CD14-positive monocyte (primary cell): ENCODE measurements around the gene JPH2. TPM values are rescaled to one million over a fixed set of nuclear protein-coding genes. Genes with fewer than 3 reads are reported as not detected.

Experiments
- DNase-seq, 3 donors: peaks; one replicate each; pipeline ENCODE4 v3.0.0-alpha.2; 2011 to 2022
- H2AFZ ChIP-seq: 2 replicates; pipeline ENCODE4 v1.6.0; 2012; ENCODE audit warnings: mild to moderate bottlenecking, low read depth, low read length, inconsistent platforms; ENCODE audit not compliant: insufficient read depth, poor library complexity, severe bottlenecking
- H3K27ac ChIP-seq, 2 donors: 1 replicate in 1 of 2; 2 replicates in 1 of 2; pipeline ENCODE4 v1.5.1; 2012 to 2013; ENCODE audit warnings: low read length in 2 of 2, control low read depth in 1 of 2, inconsistent platforms in 1 of 2, low read depth in 1 of 2, mild to moderate bottlenecking in 1 of 2
- H3K27me3 ChIP-seq, 2 donors: one replicate each; pipeline versions ENCODE4 v1.6.0 to v1.6.1; 2011 to 2013; ENCODE audit warnings: low read length in 2 of 2; ENCODE audit not compliant: control insufficient read depth in 2 of 2, insufficient read depth in 2 of 2
- H3K36me3 ChIP-seq, 2 donors: replicated peaks in 1 of 2; 1 replicate in 1 of 2; 2 replicates in 1 of 2; pipeline versions ENCODE4 v1.5.1 to v1.6.1; 2012 to 2013; ENCODE audit warnings: low read length in 2 of 2, control low read depth in 1 of 2, inconsistent platforms in 1 of 2, mild to moderate bottlenecking in 1 of 2; ENCODE audit not compliant: insufficient read depth in 2 of 2, control insufficient read depth in 1 of 2
- H3K4me1 ChIP-seq, 2 donors: 1 replicate in 1 of 2; 2 replicates in 1 of 2; pipeline versions ENCODE4 v1.5.1 to v1.6.1; 2012 to 2013; ENCODE audit warnings: low read length in 2 of 2, control low read depth in 1 of 2, inconsistent platforms in 1 of 2, mild to moderate bottlenecking in 1 of 2, moderate library complexity in 1 of 2; ENCODE audit not compliant: insufficient read depth in 2 of 2, control insufficient read depth in 1 of 2
- H3K4me2 ChIP-seq: replicated peaks from 2 replicates; pipeline ENCODE3; 2012; ENCODE audit warnings: low read length, moderate library complexity, mild to moderate bottlenecking; ENCODE audit not compliant: poor library complexity, severe bottlenecking; ENCODE audit errors: extremely low read depth
- H3K4me3 ChIP-seq, 3 experiments: fragments of 200-600 bp in 1 of 3; sonication (generic) in 1 of 3; replicated peaks in 1 of 3; 1 replicate in 2 of 3; 2 replicates in 1 of 3; pipeline ENCODE4 v1.5.1; 2011 to 2013; ENCODE audit warnings: low read length in 3 of 3, mild to moderate bottlenecking in 3 of 3, control low read depth in 2 of 3, low read depth in 2 of 3, inconsistent platforms in 1 of 3, moderate library complexity in 1 of 3
- H3K79me2 ChIP-seq: 2 replicates; pipeline ENCODE4 v1.6.0; 2012; ENCODE audit warnings: mild to moderate bottlenecking, control low read depth, inconsistent platforms, low read length, moderate library complexity; ENCODE audit not compliant: insufficient read depth
- H3K9ac ChIP-seq: 2 replicates; pipeline ENCODE4 v1.6.0; 2017; ENCODE audit warnings: low read length, mild to moderate bottlenecking; ENCODE audit not compliant: insufficient read depth, poor library complexity, severe bottlenecking
- H3K9me3 ChIP-seq, 2 donors: replicated peaks in 1 of 2; 1 replicate in 1 of 2; 2 replicates in 1 of 2; pipeline versions ENCODE4 v1.5.1 to v1.6.1; 2012 to 2013; ENCODE audit warnings: low read length in 2 of 2, control low read depth in 1 of 2; ENCODE audit not compliant: control insufficient read depth in 1 of 2, insufficient read depth in 1 of 2
- H4K20me1 ChIP-seq: 2 replicates; pipeline ENCODE4 v1.6.0; 2012; ENCODE audit warnings: mild to moderate bottlenecking, low read length, control low read depth, moderate library complexity; ENCODE audit not compliant: insufficient read depth
- H3K27ac Mint-ChIP-seq, 7 donors: one replicate each; pipeline ENCODE4 v1.8.0; 2020; ENCODE audit warnings: mild to moderate bottlenecking in 7 of 7, mixed read lengths in 7 of 7, moderate library complexity in 6 of 7, inconsistent platforms in 2 of 7
- H3K27me3 Mint-ChIP-seq, 3 donors: one replicate each; pipeline ENCODE4 v1.8.0; 2021 to 2022; ENCODE audit warnings: low read depth in 3 of 3, mild to moderate bottlenecking in 3 of 3, mixed read lengths in 3 of 3, moderate library complexity in 3 of 3, inconsistent platforms in 1 of 3
- H3K36me3 Mint-ChIP-seq, 2 donors: one replicate each; pipeline ENCODE4 v1.8.0; 2020; ENCODE audit warnings: mixed read lengths in 2 of 2, inconsistent platforms in 1 of 2, mild to moderate bottlenecking in 1 of 2
- H3K4me1 Mint-ChIP-seq: one replicate; pipeline ENCODE4 v1.8.0; 2020; ENCODE audit warnings: mild to moderate bottlenecking, mixed read lengths
- H3K4me3 Mint-ChIP-seq, 2 donors: one replicate each; pipeline ENCODE4 v1.8.0; 2020; ENCODE audit warnings: mild to moderate bottlenecking in 2 of 2, mixed read lengths in 2 of 2, moderate library complexity in 1 of 2
- H3K9me3 Mint-ChIP-seq, 7 donors: one replicate each; pipeline ENCODE4 v1.8.0; 2020 to 2022; ENCODE audit warnings: mixed read lengths in 7 of 7, mild to moderate bottlenecking in 6 of 7, moderate library complexity in 6 of 7, inconsistent platforms in 2 of 7
- WGBS: methylation state at CpG from one replicate; pipeline ENCODE4 v1.1.5; 2013; ENCODE audit warnings: missing lambda C conversion rate; ENCODE audit not compliant: insufficient coverage; 5-methylcytosine and 5-hydroxymethylcytosine counted together
- intact Hi-C, 2 donors: fragments of 100-400 bp; cut with micrococcal nuclease; formaldehyde crosslinking; loops; one replicate each; pipeline versions ENCODE4 v1.15.0 to v1.15.1; 2023
- polyA plus RNA-seq, 3 donors: library from polyadenylated mRNA; depleted of rRNA in 1 of 3; unstranded in 2 of 3; stranded (reverse) in 1 of 3; fragments of 300-500 nt in 2 of 3; fragments of >200 nt in 1 of 3; fragmentation: Illumina TruSeq in 2 of 3; gene quantifications; 1 replicate in 2 of 3; 2 replicates in 1 of 3; pipeline ENCODE4 v1.2.3, GENCODE V29; 2012 to 2021
- TF ChIP-seq, protein P1 (sequence below): fragments of 200-600 bp; IDR thresholded peaks from one replicate; pipeline ENCODE4 v1.8.0; 2022; ENCODE audit warnings: antibody characterized with exemption, mild to moderate bottlenecking

JPH2 gene
- polyA plus RNA-seq, 3 donors = not detected

DNA sequence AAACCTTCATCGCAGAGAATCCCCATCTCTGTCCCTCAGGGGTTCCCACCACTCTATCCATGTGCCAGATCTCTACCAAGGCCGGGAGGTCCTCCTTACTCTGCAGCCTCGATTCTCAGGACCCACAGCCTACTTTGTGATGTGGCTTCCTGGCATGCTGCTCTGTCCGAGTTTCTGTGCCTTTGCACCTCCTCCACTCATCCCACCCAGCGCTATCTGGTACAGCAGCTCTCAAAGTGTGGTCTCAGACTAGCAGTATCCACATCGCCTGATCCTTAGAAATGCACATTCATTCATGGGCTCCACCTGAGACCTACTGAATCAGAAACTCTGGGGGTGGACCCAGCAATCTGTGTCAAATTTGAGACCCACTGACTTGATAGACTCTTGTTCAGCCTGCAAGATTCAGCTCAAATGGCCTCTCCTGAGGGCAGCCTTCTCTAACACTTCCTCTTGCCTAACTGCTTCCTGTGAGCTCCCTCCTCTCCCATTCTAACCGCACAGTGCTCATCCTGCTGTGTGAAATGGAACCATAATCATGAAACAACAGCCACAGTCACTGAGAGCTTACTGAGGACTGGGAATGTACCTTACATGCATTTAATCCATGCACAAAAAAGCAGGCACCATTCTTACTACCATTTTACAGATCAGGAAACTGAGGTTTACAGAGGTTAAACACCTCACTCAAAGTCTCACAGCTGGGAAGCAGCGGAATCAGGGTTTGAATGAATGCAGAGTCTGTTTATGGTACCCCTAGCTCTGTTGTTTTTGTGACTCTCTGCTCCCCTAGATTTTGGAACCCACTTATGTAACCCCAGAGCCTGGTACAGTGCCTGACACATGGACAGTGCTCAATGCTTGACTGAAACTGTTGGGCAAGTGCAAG, 69.4 kb downstream of the JPH2 start:
- Mint-ChIP-seq H3K4me1 (no peaks in the 10 kb centered on the region), H3K27ac (no peak overlapping the region), H3K36me3 (no peaks in the 10 kb centered on the region), H3K27me3 (peaks cover 21 to 39% (median 24%) of the 10 kb centered on the region in 3 donors), H3K4me3 (no peak overlapping the region), H3K9me3 (peaks cover 0 to 9% (median 2%) of the 10 kb centered on the region in 7 donors)
- DNase-seq = no peak
- H3K4me1 ChIP-seq = no peaks in the 10 kb centered on the region
- intact Hi-C loops = loop anchor here in 1 of 2 donors (10.0 kb wide), 1 partner anchor 67 kb away; the partner anchor contains the start of gene JPH2
- H2AFZ ChIP-seq = no peak overlapping the region
- no peaks in the 10 kb centered on the region for H3K9me3 ChIP-seq
- peaks cover 3 to 15% of the 10 kb centered on the region in 2 donors for H3K27me3 ChIP-seq
- TF ChIP-seq, protein P1, sequence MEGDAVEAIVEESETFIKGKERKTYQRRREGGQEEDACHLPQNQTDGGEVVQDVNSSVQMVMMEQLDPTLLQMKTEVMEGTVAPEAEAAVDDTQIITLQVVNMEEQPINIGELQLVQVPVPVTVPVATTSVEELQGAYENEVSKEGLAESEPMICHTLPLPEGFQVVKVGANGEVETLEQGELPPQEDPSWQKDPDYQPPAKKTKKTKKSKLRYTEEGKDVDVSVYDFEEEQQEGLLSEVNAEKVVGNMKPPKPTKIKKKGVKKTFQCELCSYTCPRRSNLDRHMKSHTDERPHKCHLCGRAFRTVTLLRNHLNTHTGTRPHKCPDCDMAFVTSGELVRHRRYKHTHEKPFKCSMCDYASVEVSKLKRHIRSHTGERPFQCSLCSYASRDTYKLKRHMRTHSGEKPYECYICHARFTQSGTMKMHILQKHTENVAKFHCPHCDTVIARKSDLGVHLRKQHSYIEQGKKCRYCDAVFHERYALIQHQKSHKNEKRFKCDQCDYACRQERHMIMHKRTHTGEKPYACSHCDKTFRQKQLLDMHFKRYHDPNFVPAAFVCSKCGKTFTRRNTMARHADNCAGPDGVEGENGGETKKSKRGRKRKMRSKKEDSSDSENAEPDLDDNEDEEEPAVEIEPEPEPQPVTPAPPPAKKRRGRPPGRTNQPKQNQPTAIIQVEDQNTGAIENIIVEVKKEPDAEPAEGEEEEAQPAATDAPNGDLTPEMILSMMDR = no peak
- H3K36me3 ChIP-seq = no peaks in the 10 kb centered on the region
- WGBS = 85% methylated on average over 8 of the region's 8 CpGs
- H3K79me2 ChIP-seq = no peaks in the 10 kb centered on the region
- H3K9ac ChIP-seq = no peak overlapping the region
- H3K4me2 ChIP-seq = no peak overlapping the region
- H4K20me1 ChIP-seq = no peaks in the 10 kb centered on the region
- no peak overlapping the region for H3K27ac ChIP-seq
- no peak overlapping the region for H3K4me3 ChIP-seq

DNA sequence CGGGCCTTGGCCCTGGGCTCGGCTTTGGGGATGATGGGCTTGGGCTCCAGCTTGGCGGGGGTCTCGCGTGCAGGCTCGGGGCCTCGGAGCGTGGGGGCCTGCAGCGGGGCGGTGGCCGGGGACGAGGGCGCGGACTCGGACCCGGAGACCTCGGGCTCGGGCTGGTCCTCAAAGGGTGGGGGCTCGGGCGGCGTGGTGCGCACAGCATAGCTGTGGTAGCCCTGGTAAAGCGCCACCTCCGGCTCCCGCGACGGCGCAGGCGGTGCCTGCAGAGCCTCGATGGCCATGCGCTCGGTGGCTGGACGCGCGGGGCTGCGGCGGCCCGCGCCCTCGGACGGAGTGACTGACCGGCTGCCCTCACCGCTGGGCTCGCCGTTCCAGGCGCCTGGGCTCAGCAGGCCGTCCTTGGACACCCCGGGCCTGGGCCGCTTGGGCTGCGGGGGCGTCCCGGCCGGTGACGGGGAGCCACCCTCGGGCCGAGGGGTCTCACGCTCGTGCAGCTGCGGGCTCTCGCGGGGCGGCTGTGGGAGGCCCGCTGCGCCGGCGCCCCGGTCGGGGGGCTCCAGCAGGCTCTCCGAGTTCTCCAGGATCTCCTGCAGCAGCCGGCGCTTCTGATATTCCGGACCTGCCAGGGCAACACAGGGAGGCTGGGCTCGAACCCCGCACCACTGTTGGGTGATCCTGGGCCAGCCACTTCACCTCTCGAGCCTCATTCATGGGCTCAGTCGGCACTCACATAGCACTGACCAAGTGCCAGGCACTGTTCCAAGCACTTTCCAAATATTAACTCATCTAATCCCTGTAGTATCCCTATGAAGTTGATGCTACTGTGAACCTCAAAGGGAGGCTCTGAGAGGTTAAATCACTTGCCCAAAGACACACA, 71.0 kb downstream of the JPH2 start:
- Histone ChIP-seq H3K36me3 (no peaks in the 10 kb centered on the region), H3K9ac (no peak overlapping the region), H2AFZ (no peak overlapping the region), H4K20me1 (no peaks in the 10 kb centered on the region), H3K4me2 (no peak overlapping the region), H3K27me3 (peaks cover 3 to 15% of the 10 kb centered on the region in 2 donors), H3K79me2 (no peaks in the 10 kb centered on the region), H3K4me1 (no peaks in the 10 kb centered on the region), H3K9me3 (no peaks in the 10 kb centered on the region), H3K4me3 (no peak overlapping the region), H3K27ac (no peak overlapping the region)
- Mint-ChIP-seq H3K9me3 (peaks cover 0 to 9% (median 2%) of the 10 kb centered on the region in 7 donors), H3K4me3 (peak overlapping the region in 1 of 2 donors; percentile 73), H3K36me3 (no peaks in the 10 kb centered on the region), H3K27me3 (peaks cover 26 to 44% (median 29%) of the 10 kb centered on the region in 3 donors), H3K27ac (no peak overlapping the region), H3K4me1 (no peaks in the 10 kb centered on the region)
- WGBS = 29% methylated on average over 74 of the region's 76 CpGs
- DNase-seq = no peak
- intact Hi-C loops = loop anchor here in 1 of 2 donors (10.0 kb wide), 1 partner anchor 69 kb away; the partner anchor contains the start of gene JPH2
- TF ChIP-seq, protein P1 = no peak
